Neuronal stem cell (in vitro differentiated cells): ENCODE data around the gene PEA15.

ENCODE experiments used
- DNase-seq: peaks from one replicate; pipeline ENCODE4 v3.0.0-alpha.2; 2013; ENCODE audit warnings: low spot score
- H2AFZ ChIP-seq: one replicate; pipeline ENCODE4 v1.6.1; 2013; ENCODE audit warnings: mild to moderate bottlenecking, low read length, inconsistent platforms
- H2AK5ac ChIP-seq: 2 replicates; pipeline ENCODE4 v1.6.1; 2013; ENCODE audit warnings: low read depth, mild to moderate bottlenecking, inconsistent platforms, low read length, moderate library complexity, mixed read lengths
- H2BK120ac ChIP-seq: 2 replicates; pipeline ENCODE4 v1.6.1; 2013; ENCODE audit warnings: low read depth, mild to moderate bottlenecking, inconsistent platforms, low read length, moderate library complexity, mixed read lengths
- H2BK12ac ChIP-seq: one replicate; pipeline ENCODE4 v1.6.1; 2013; ENCODE audit warnings: low read length, inconsistent platforms
- H2BK15ac ChIP-seq: 2 replicates; pipeline ENCODE4 v1.6.1; 2013; ENCODE audit warnings: mild to moderate bottlenecking, low read length, inconsistent platforms, mixed read lengths
- H2BK5ac ChIP-seq: one replicate; pipeline ENCODE4 v1.6.1; 2013; ENCODE audit warnings: inconsistent platforms, mild to moderate bottlenecking, low read length, moderate library complexity
- H3K14ac ChIP-seq: one replicate; pipeline ENCODE4 v1.6.1; 2013; ENCODE audit warnings: low read length, inconsistent platforms
- H3K18ac ChIP-seq: 2 replicates; pipeline ENCODE4 v1.6.1; 2013; ENCODE audit warnings: low read length, inconsistent platforms
- H3K23ac ChIP-seq: 2 replicates; pipeline ENCODE4 v1.6.1; 2013; ENCODE audit warnings: low read depth, mild to moderate bottlenecking, mixed read lengths, low read length, inconsistent platforms; ENCODE audit not compliant: poor library complexity
- H3K27ac ChIP-seq: replicated peaks from 3 replicates; pipeline ENCODE4 v1.5.1; 2013; ENCODE audit warnings: low read length, inconsistent platforms
- H3K27me3 ChIP-seq, 3 experiments: 2 replicates each; pipeline ENCODE4 v1.6.1; 2013; ENCODE audit warnings: low read length in 3 of 3, mild to moderate bottlenecking in 2 of 3, inconsistent platforms in 1 of 3, low read depth in 1 of 3, mixed read lengths in 1 of 3, moderate library complexity in 1 of 3; ENCODE audit not compliant: control insufficient read depth in 3 of 3, insufficient read depth in 3 of 3
- H3K36me3 ChIP-seq, 2 donors: replicated peaks in 1 of 2; 2 replicates each; pipeline ENCODE4 v1.6.1; 2013; ENCODE audit warnings: low read length in 2 of 2; ENCODE audit not compliant: control insufficient read depth in 2 of 2, insufficient read depth in 2 of 2
- H3K4ac ChIP-seq: 2 replicates; pipeline ENCODE4 v1.6.1; 2013; ENCODE audit warnings: inconsistent platforms, mild to moderate bottlenecking, low read length, moderate library complexity
- H3K4me1 ChIP-seq, 2 donors: 1 replicate in 1 of 2; 2 replicates in 1 of 2; pipeline ENCODE4 v1.6.1; 2013; ENCODE audit warnings: low read length in 2 of 2, low read depth in 1 of 2; ENCODE audit not compliant: control insufficient read depth in 2 of 2, insufficient read depth in 1 of 2
- H3K4me2 ChIP-seq: one replicate; pipeline ENCODE4 v1.6.1; 2013; ENCODE audit warnings: mild to moderate bottlenecking, low read length, inconsistent platforms; ENCODE audit not compliant: insufficient read depth, poor library complexity, severe bottlenecking
- H3K4me3 ChIP-seq, 2 donors: 2 replicates each; pipeline ENCODE4 v1.5.1; 2013; ENCODE audit warnings: low read length in 2 of 2, mild to moderate bottlenecking in 2 of 2, inconsistent platforms in 1 of 2, moderate library complexity in 1 of 2
- H3K79me1 ChIP-seq: one replicate; pipeline ENCODE4 v1.6.1; 2013; ENCODE audit warnings: low read depth, mild to moderate bottlenecking, inconsistent platforms, low read length, moderate library complexity
- H3K9ac ChIP-seq: one replicate; pipeline ENCODE4 v1.6.1; 2013; ENCODE audit warnings: mild to moderate bottlenecking, low read depth, low read length, inconsistent platforms; ENCODE audit not compliant: poor library complexity
- H3K9me3 ChIP-seq, 2 donors: replicated peaks in 1 of 2; 2 replicates each; pipeline versions ENCODE3 to v1.6.1; 2013; ENCODE audit warnings: low read length in 2 of 2, mild to moderate bottlenecking in 2 of 2, inconsistent platforms in 1 of 2, low read depth in 1 of 2, mixed read lengths in 1 of 2, moderate library complexity in 1 of 2; ENCODE audit not compliant: control insufficient read depth in 2 of 2, insufficient read depth in 1 of 2
- H4K8ac ChIP-seq: one replicate; pipeline ENCODE4 v1.6.1; 2013; ENCODE audit warnings: low read depth, mild to moderate bottlenecking, inconsistent platforms, low read length, moderate library complexity
- H4K91ac ChIP-seq: one replicate; pipeline ENCODE4 v1.6.1; 2013; ENCODE audit warnings: low read length, low read depth, mild to moderate bottlenecking, inconsistent platforms; ENCODE audit not compliant: poor library complexity
- WGBS, 2 donors: extraction: QIAGEN DNeasy Blood & Tissue Kit; methylation state at CpG; one replicate each; pipeline ENCODE4 v1.1.7; 2013; ENCODE audit warnings: missing lambda C conversion rate in 2 of 2, mixed read lengths in 1 of 2; ENCODE audit not compliant: insufficient read length in 2 of 2, insufficient replicate concordance in 1 of 2; ENCODE audit errors: extremely low coverage in 2 of 2; 5-methylcytosine and 5-hydroxymethylcytosine counted together

PEA15 gene

GRCh38 chr1:160244209-160244608 is 39.0 kb downstream of the PEA15 start:
- no peak overlapping the region for H3K4ac ChIP-seq
- H3K79me1 ChIP-seq: peaks cover 4% of the 10 kb centered on the region
- no peaks in the 10 kb centered on the region for H3K4me1 ChIP-seq
- H3K14ac ChIP-seq: no peak overlapping the region
- no peak overlapping the region for H4K8ac ChIP-seq
- no peak overlapping the region for H2BK12ac ChIP-seq
- no peak overlapping the region for H3K9ac ChIP-seq
- WGBS, 2 donors: no CpG with 5 or more reads among the region's 1 CpG
- no peak overlapping the region for H4K91ac ChIP-seq
- no peak overlapping the region for H2BK15ac ChIP-seq
- no peak overlapping the region for H2AK5ac ChIP-seq
- H3K4me3 ChIP-seq: no peak overlapping the region
- no peak overlapping the region for H2BK5ac ChIP-seq
- H2AFZ ChIP-seq: no peak overlapping the region
- H3K18ac ChIP-seq: no peak overlapping the region
- no peak overlapping the region for H3K23ac ChIP-seq
- H3K4me2 ChIP-seq: no peak overlapping the region
- H3K36me3 ChIP-seq: peaks cover 10 to 52% of the 10 kb centered on the region in 2 donors
- no peaks in the 10 kb centered on the region for H3K9me3 ChIP-seq
- no peaks in the 10 kb centered on the region for H3K27me3 ChIP-seq
- no peak for DNase-seq
- no peak overlapping the region for H2BK120ac ChIP-seq
- no peak overlapping the region for H3K27ac ChIP-seq

- Histone ChIP-seq H3K36me3 (peaks cover 0 to 46% of the 10 kb centered on the region in 2 donors), H3K23ac (no peak overlapping the region), H2AK5ac (no peak overlapping the region), H2BK12ac (no peak overlapping the region), H2AFZ (no peak overlapping the region), H3K9me3 (no peaks in the 10 kb centered on the region), H3K4ac (no peak overlapping the region), H3K14ac (no peak overlapping the region), H3K4me1 (no peaks in the 10 kb centered on the region), H3K18ac (no peak overlapping the region), H2BK15ac (no peak overlapping the region), H3K27me3 (no peaks in the 10 kb centered on the region), H2BK120ac (no peak overlapping the region), H3K27ac (no peak overlapping the region), H3K4me2 (no peak overlapping the region), H4K8ac (no peak overlapping the region), H3K79me1 (peaks cover 1% of the 10 kb centered on the region), H3K9ac (no peak overlapping the region), H2BK5ac (no peak overlapping the region), H4K91ac (no peak overlapping the region), H3K4me3 (no peak overlapping the region)
- no peak for DNase-seq
- WGBS, 2 donors: no CpG with 5 or more reads among the region's 1 CpG
These were observed 40.2 kb downstream of the PEA15 start for GRCh38 chr1:160245434-160245833.

GRCh38 chr1:160247053-160247452 is 41.9 kb downstream of the PEA15 start:
- no peak for DNase-seq
- Histone ChIP-seq H4K91ac (no peak overlapping the region), H3K36me3 (peaks cover 0 to 44% of the 10 kb centered on the region in 2 donors), H2AK5ac (no peak overlapping the region), H3K18ac (no peak overlapping the region), H2BK120ac (no peak overlapping the region), H2AFZ (no peak overlapping the region), H4K8ac (no peak overlapping the region), H3K27ac (no peak overlapping the region), H3K4me3 (no peak overlapping the region), H3K79me1 (peaks cover 1% of the 10 kb centered on the region), H3K9ac (no peak overlapping the region), H3K27me3 (no peaks in the 10 kb centered on the region), H3K14ac (no peak overlapping the region), H3K4ac (no peak overlapping the region), H3K23ac (no peak overlapping the region), H3K4me1 (no peaks in the 10 kb centered on the region), H2BK5ac (no peak overlapping the region), H2BK15ac (no peak overlapping the region), H3K9me3 (no peaks in the 10 kb centered on the region), H2BK12ac (no peak overlapping the region), H3K4me2 (no peak overlapping the region)
- WGBS, 2 donors: no CpG with 5 or more reads among the region's 1 CpG

- no peak overlapping the region for H3K4me2 ChIP-seq
- no peak overlapping the region for H4K91ac ChIP-seq
- H2BK12ac ChIP-seq: no peak overlapping the region
- H3K4ac ChIP-seq: no peak overlapping the region
- no peak overlapping the region for H3K27ac ChIP-seq
- H3K79me1 ChIP-seq: peaks cover 1% of the 10 kb centered on the region
- H3K4me1 ChIP-seq: no peaks in the 10 kb centered on the region
- H2AK5ac ChIP-seq: no peak overlapping the region
- H3K36me3 ChIP-seq: peaks cover 0 to 45% of the 10 kb centered on the region in 2 donors
- H3K4me3 ChIP-seq: no peak overlapping the region
- no peak overlapping the region for H3K14ac ChIP-seq
- no peak overlapping the region for H2BK15ac ChIP-seq
- H3K23ac ChIP-seq: no peak overlapping the region
- no peak overlapping the region for H3K9ac ChIP-seq
- no peaks in the 10 kb centered on the region for H3K27me3 ChIP-seq
- H3K18ac ChIP-seq: no peak overlapping the region
- H2BK5ac ChIP-seq: no peak overlapping the region
- H3K9me3 ChIP-seq: no peaks in the 10 kb centered on the region
- no peak overlapping the region for H2BK120ac ChIP-seq
- no peak overlapping the region for H4K8ac ChIP-seq
- DNase-seq: no peak
- H2AFZ ChIP-seq: no peak overlapping the region
These were observed 45.8 kb downstream of the PEA15 start for GRCh38 chr1:160251011-160251410.
